Activated naive CD8-positive, alpha-beta T cell (primary cell): ENCODE data around the gene CD72.
"Not testable (repeated sequence)": the region's sequence is repeated elsewhere in the genome, so short reads cannot be mapped to it uniquely, and the experiment has no call there.

ENCODE experiments used
- H3K27ac Mint-ChIP-seq: one replicate; pipeline ENCODE4 v1.8.0; 2021; ENCODE audit warnings: mixed read lengths
- H3K27me3 Mint-ChIP-seq: one replicate; pipeline ENCODE4 v1.8.0; 2021; ENCODE audit warnings: mixed read lengths
- H3K36me3 Mint-ChIP-seq: one replicate; pipeline ENCODE4 v1.8.0; 2021; ENCODE audit warnings: mixed read lengths
- H3K4me1 Mint-ChIP-seq: one replicate; pipeline ENCODE4 v1.8.0; 2021; ENCODE audit warnings: low read depth, mixed read lengths
- H3K4me3 Mint-ChIP-seq: one replicate; pipeline ENCODE4 v1.8.0; 2021; ENCODE audit warnings: mild to moderate bottlenecking, mixed read lengths
- H3K9me3 Mint-ChIP-seq: one replicate; pipeline ENCODE4 v1.8.0; 2021; ENCODE audit warnings: low read depth, mixed read lengths

Gene CD72

GRCh38 chr9:35612066-35612465 lies 6.1 kb downstream of the CD72 start:
- not testable (repeated sequence) for H3K27me3 Mint-ChIP-seq, H3K27ac Mint-ChIP-seq, H3K4me3 Mint-ChIP-seq, H3K9me3 Mint-ChIP-seq, H3K36me3 Mint-ChIP-seq
- peaks cover 20% of the 10 kb centered on the region for H3K4me1 Mint-ChIP-seq

DNA sequence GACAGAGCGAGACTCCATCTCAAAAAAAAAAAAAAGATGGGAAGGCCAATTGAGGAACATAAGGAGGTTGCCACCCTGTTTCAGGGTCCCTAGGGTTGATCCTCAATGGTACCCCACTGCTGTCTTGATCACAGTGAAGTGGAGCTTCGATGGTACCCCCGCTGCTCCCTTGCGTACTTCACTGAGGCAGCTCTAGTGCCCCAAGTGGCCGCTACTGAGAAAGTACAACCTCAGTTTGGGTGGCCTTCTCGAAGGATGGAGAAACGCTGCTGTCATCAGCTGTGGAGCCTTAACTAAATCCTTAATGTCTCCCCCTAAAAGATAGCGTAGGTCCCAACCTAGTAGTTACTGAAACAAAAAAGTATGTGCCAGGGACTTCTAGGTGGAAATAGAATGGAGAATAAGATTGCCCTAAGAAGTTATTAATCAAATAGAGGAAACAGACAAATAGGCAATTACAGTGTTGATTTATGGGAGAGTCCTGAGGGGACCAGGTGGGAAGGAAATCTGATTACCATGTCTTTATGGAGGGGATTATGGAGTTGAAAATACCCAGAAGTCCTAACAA lies 6.9 kb downstream of the CD72 start:
- no peaks in the 10 kb centered on the region for H3K9me3 Mint-ChIP-seq
- peaks cover 20% of the 10 kb centered on the region for H3K4me1 Mint-ChIP-seq
- peak overlapping the region; percentile 28 for H3K27ac Mint-ChIP-seq
- peaks cover 3% of the 10 kb centered on the region for H3K36me3 Mint-ChIP-seq
- H3K27me3 Mint-ChIP-seq, result no peaks in the 10 kb centered on the region
- H3K4me3 Mint-ChIP-seq, result no peak overlapping the region

DNA sequence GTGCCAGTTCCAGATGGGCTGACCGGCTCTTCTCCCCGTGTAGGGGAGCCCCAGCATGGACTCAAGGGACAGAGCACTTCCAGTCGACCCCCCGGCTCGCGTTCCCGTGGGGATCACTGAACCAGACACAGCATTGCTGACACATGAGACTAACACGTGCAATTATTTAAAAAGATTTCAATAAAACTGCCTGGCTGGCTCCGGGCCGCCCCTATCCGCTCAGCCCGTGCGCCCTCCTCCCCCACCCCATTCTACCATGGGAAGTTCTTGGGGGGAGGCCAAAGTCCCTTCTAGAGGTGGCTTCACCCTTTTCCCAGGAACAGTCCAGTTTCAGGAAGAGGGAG lies 8.4 kb downstream of the CD72 start:
- Mint-ChIP-seq H3K27ac (no peak overlapping the region), H3K36me3 (peaks cover 3% of the 10 kb centered on the region), H3K4me1 (peaks cover 21% of the 10 kb centered on the region), H3K4me3 (no peak overlapping the region), H3K9me3 (no peaks in the 10 kb centered on the region), H3K27me3 (no peaks in the 10 kb centered on the region)

- no peak overlapping the region for H3K4me3 Mint-ChIP-seq
- no peaks in the 10 kb centered on the region for H3K27me3 Mint-ChIP-seq
- peaks cover 3% of the 10 kb centered on the region for H3K36me3 Mint-ChIP-seq
- H3K27ac Mint-ChIP-seq, result no peak overlapping the region
- H3K9me3 Mint-ChIP-seq, result no peaks in the 10 kb centered on the region
- H3K4me1 Mint-ChIP-seq, result peaks cover 24% of the 10 kb centered on the region
These were observed 9.0 kb downstream of the CD72 start for GRCh38 chr9:35609001-35609819.

- Mint-ChIP-seq H3K27ac (no peak overlapping the region), H3K36me3 (peaks cover 3% of the 10 kb centered on the region), H3K9me3 (no peaks in the 10 kb centered on the region), H3K4me3 (no peak overlapping the region), H3K27me3 (no peaks in the 10 kb centered on the region), H3K4me1 (peaks cover 34% of the 10 kb centered on the region)
These were observed 10.0 kb downstream of the CD72 start for GRCh38 chr9:35608221-35608620.

DNA sequence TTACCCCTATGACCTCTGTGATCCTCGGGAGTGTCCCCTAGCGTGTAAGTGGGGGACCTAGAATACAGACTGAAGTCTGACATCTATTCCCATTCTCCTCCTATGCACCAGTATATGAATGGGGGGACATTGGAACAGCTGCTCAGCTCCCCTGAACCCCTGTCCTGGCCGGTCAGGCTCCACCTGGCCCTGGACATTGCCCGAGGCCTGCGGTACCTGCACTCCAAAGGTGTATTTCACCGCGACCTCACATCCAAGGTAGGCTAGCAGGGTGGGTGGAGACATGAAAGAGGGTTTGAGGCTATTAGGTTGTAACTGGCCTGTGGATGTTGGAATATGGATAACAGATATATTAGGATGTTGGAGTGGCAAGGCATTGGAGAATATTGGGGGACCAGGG lies 11.5 kb downstream of the CD72 start:
- Mint-ChIP-seq H3K9me3 (no peaks in the 10 kb centered on the region), H3K27me3 (no peaks in the 10 kb centered on the region), H3K27ac (no peak overlapping the region), H3K4me3 (peak overlapping the region; percentile 54), H3K4me1 (peaks cover 40% of the 10 kb centered on the region), H3K36me3 (peaks cover 3% of the 10 kb centered on the region)

GRCh38 chr9:35606138-35606504 lies 12.1 kb downstream of the CD72 start:
- Mint-ChIP-seq H3K4me1 (peaks cover 35% of the 10 kb centered on the region), H3K27me3 (no peaks in the 10 kb centered on the region), H3K9me3 (no peaks in the 10 kb centered on the region), H3K36me3 (peaks cover 3% of the 10 kb centered on the region), H3K4me3 (peak overlapping the region; percentile 86), H3K27ac (peak overlapping the region; percentile 34)

GRCh38 chr9:35605351-35606137 lies 12.7 kb downstream of the CD72 start:
- H3K4me1 Mint-ChIP-seq, result peaks cover 32% of the 10 kb centered on the region
- peaks cover 3% of the 10 kb centered on the region for H3K36me3 Mint-ChIP-seq
- H3K4me3 Mint-ChIP-seq, result peak overlapping the region; percentile 86
- no peaks in the 10 kb centered on the region for H3K27me3 Mint-ChIP-seq
- H3K27ac Mint-ChIP-seq, result peak overlapping the region; percentile 34
- no peaks in the 10 kb centered on the region for H3K9me3 Mint-ChIP-seq

- H3K4me1 Mint-ChIP-seq, result peaks cover 31% of the 10 kb centered on the region
- peaks cover 3% of the 10 kb centered on the region for H3K36me3 Mint-ChIP-seq
- peak within 1 kb of the TSS; percentile 98 for H3K27ac Mint-ChIP-seq
- H3K4me3 Mint-ChIP-seq, result peak within 1 kb of the TSS; percentile 97
- H3K27me3 Mint-ChIP-seq, result no peaks in the 10 kb centered on the region
- no peaks in the 10 kb centered on the region for H3K9me3 Mint-ChIP-seq
These were observed 13.4 kb downstream of the CD72 start, which contains the start of gene TESK1 for GRCh38 chr9:35604578-35605350. Gene TESK1, plus strand, starts transcription at chr9:35605262. Its CDS starts 358 bp downstream, at chr9:35605620.

DNA sequence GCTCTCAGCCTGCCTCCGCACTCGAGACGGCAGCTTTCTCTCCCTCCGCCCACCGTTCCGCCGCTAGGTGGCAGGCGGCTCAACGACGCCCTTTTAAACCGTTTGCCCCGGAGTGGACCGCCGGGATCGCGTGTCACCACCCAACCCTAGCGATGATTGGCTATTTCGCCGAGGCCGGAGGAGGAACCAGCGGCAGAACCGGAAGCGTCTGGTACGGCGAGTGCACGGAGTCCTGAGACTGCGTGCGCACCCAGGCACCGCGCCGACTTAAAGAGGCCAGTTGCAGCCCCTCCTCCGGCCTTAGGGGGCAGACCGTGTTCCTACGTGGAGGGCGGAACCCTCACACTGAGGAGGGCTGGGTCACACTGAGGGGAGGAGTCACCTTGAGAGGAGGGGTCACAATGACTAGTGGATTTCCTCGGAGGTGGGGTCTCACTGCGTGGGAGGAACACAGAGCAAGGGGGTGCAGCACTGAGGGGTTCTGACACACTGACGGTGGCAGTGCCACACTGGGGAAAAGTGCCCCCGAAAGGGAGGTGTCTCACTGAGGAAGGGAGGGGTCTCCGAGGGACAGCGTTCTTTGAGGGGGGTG lies 14.1 kb downstream of the CD72 start:
- Mint-ChIP-seq H3K9me3 (no peaks in the 10 kb centered on the region), H3K27me3 (no peaks in the 10 kb centered on the region), H3K4me1 (peaks cover 31% of the 10 kb centered on the region), H3K27ac (peak overlapping the region; percentile 98), H3K4me3 (peak overlapping the region; percentile 97), H3K36me3 (peaks cover 3% of the 10 kb centered on the region)

DNA sequence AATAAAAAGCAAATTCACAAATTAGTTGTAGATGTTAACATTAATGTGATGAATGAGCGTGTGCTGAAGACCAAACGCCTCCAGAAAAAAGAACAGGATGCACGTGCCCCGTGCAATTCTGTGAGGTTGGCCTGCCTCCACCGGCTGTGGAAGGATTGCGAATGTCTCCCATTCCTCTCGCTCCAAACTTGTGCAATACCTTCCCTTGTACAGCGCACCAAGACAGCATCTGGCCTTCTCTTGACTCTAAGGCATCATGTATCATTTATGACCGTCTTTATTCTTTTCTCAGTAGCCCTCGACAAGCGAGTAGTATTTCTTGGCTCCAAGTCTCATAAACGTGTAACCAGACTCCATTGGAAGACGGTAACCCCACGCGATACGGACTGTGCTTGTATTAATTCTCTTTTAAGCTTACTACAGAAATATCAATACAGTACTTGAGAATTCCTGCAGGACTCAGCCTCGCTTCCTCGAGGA lies 14.7 kb downstream of the CD72 start:
- peaks cover 3% of the 10 kb centered on the region for H3K36me3 Mint-ChIP-seq
- H3K27me3 Mint-ChIP-seq, result no peaks in the 10 kb centered on the region
- peaks cover 31% of the 10 kb centered on the region for H3K4me1 Mint-ChIP-seq
- H3K27ac Mint-ChIP-seq, result peak overlapping the region; percentile 98
- H3K9me3 Mint-ChIP-seq, result no peaks in the 10 kb centered on the region
- peak overlapping the region; percentile 97 for H3K4me3 Mint-ChIP-seq

GRCh38 chr9:35599763-35600604 lies 18.2 kb downstream of the CD72 start:
- Mint-ChIP-seq H3K27ac (no peak overlapping the region), H3K9me3 (no peaks in the 10 kb centered on the region), H3K4me1 (peaks cover 18% of the 10 kb centered on the region)

DNA sequence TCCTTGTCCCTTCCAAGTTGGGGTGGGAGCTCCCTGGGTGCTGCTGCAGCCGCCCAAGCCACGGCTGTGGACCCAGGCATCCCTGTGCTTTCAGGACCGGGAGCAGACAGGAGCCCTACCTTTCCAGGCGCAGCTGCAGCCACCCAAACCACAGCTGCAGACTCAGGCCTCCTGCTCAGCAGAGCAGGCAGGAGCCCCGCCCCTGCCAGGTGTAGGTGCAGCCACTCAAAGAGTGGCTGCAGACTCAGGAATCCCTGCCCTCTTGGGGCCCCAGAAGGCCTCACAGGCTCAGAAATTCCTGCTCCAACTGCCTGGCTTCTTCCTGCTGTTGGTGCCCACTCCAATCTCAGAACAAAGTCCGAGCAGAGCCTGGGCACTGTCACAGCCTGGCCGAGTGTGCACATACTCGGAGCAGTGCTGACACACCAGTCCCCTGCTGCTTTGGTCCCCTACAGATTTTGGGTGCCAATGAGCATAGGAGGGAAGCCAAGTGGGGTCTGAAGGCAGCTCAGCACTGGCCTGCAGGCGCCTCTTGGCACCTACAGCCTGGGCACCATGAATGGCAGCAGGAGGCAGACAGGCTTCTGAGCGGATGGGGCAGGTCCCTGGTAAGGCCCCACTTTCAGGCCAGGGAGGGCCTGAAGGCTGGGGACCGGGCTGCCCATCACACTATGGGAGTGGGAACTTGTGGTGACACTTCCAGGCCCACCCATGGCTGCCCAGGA lies 19.2 kb downstream of the CD72 start:
- peaks cover 4% of the 10 kb centered on the region for H3K9me3 Mint-ChIP-seq
- H3K4me1 Mint-ChIP-seq, result peaks cover 14% of the 10 kb centered on the region
- no peak overlapping the region for H3K4me3 Mint-ChIP-seq
- H3K36me3 Mint-ChIP-seq, result peaks cover 4% of the 10 kb centered on the region
- no peak overlapping the region for H3K27ac Mint-ChIP-seq
- H3K27me3 Mint-ChIP-seq, result no peaks in the 10 kb centered on the region

More at GRCh38 chr9:35599763-35600604, 18.2 kb downstream of the CD72 start:
- Mint-ChIP-seq H3K4me3 (no peak overlapping the region), H3K36me3 (no peaks in the 10 kb centered on the region), H3K27me3 (no peaks in the 10 kb centered on the region)
